Stimulated activated CD4-positive, alpha-beta T cell treated with anti-CD3 and anti-CD28 coated beads, Interleukin-12 subunit alpha, Interleukin-12 subunit beta, amount 100 ng/mL, for 24 hours (primary cell): Measurements from ENCODE around the gene PRDM16.

Source experiments
- DNase-seq, 2 experiments: peaks; one replicate each; pipeline ENCODE4 v3.0.0-alpha.2; 2020; ENCODE audit warnings: low read depth in 2 of 2

The PRDM16 gene

GRCh38 chr1:3485016-3485415 lies 416.0 kb downstream of the PRDM16 start:
- DNase-seq = no peak
